Kidney tubule cell (primary cell): ENCODE results near the gene ZNRD2.

Source experiments
- DNase-seq: peaks from one replicate; pipeline ENCODE4 v3.0.0-alpha.2; 2018; ENCODE audit warnings: low spot score

The ZNRD2 gene

DNA sequence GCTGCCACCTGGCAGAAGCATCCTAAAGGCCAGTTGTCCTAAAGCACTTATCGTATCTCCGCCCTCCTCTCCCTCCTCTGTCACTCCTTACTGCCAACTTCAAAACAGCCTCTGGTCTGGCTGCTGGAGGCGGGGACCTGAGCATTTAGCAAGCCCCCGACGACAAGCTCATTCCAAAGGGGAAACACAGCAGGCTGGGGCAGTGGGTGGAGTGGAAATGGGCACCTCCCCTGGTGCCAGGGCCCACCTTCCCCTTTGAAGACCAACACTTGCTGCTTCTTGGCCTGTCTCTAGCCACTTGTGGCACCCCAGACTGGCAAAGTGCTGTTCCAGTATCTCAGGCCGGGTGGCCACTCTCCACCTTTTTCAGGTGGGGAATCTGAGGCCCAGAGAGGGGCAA lies 40.1 kb downstream of the ZNRD2 start:
- no peak for DNase-seq

DNA sequence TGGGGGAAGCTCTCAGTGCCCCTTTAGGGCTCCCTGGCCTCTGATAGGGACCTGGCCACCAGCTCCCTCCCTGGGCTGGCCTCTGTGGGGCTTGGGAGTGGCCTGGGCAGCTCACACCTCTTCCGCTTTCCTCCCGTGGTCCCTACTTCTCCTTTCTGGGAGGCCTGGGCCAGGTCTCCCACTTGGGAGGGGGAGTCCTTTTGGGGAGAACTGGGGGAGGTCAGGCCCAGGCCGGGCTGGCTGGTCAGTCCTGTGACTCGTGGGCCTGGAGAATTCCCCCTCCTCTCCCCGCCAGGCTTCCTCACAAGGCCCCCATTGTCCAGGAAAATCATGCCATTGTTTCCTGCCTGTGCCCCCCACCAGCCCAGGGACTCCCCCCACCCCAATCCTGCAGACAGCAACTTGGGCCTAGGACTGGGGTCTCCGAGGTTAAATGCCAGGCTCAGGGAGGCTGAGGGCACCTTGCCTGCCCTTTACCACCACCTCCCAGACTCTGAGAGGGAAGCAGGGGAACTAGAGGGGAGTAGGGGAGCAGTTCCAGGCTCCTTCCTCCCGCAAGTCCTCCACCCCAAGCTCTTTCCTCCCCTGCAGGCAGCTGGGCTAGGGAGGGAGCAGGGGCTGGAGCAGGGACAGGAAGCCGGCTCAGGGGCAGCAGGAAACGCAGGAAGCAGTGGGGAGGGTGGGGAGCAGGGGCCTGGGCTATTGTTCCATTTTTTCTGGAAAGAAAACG lies 40.9 kb downstream of the ZNRD2 start:
- DNase-seq, result no peak

DNA sequence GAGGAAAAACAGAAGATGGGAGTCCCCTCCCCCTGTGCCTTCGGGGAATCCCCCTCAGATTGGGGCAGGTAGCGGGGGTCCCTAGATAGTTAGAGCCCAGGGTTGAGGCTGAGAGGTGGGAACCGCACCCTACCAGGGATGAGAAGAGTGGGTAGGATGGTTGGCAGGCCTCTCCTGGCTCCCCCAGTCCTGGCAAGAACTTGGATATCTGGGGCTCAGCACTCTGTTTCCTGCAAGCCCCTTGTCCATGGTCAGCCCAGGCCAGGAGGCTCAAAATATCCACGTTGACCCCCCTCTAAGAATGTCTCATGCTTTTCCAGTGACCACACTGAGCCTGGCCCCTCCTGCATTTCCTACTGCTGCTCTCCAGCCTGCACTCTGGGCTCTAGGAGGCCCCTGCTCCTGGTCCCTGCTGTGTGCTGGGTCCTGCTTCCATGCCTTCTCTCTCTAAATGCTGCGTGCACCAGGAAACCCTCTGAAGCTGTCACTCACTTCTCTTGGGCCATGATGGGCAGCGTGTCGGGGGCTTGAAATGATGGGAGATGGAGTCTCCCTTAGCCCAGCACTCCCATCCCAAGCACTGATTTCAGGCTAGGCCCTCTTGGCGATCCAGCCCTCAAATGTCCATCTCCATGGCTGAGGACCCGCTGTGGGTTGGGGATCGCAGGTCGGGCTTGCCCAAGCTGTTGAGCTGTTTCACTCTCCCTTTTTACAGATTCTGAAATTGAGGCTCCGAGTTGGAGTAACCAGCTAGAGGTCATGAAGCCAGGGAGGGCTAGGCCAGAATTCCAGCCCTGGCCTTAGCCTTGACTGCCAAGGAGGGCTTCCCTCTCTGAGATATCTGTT lies 41.7 kb downstream of the ZNRD2 start:
- peak; percentile 9 for DNase-seq

- no peak for DNase-seq
Measured at GRCh38 chr11:65612691-65613090, 42.4 kb downstream of the ZNRD2 start.

DNA sequence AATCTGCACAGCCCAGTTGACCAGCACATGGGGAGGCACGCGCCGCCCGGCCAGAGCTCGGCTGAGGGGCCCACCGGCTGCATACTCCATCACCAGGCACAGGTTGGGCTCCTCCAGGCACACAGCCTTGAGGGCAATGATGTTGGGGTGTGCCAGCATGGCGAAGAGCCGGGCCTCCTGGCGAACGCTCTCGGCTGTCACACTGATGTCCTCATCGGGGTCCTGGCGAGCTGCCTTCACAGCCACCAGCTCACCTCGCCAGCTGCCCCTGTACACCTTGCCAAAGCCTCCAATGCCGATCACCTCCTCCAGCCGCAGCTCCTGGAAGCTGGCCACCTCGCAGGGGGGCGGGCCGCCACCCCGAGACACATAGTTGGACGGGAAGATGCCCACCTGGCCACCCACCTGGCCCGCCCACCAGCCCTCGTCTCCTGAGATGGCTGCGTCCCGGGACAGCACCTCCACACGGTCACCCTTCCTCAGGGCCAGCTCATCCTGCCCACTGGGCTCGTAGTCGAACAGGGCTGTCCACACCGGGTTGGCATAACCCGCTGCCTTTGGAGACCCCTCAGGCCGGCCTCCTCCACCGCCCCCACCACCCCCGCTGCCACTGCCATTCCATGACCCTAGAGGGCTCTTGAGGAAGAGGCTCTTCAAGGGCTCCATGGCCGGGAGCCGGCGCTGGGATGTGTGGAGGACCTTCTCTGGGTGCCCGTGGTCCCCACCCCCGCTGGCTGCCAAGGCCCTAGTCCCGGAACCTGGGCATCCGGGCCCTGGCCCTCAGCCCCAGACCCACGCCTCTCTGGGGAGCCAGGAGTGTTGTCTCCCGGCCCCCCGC lies 43.0 kb downstream of the ZNRD2 start:
- peak; percentile 6 for DNase-seq

DNA sequence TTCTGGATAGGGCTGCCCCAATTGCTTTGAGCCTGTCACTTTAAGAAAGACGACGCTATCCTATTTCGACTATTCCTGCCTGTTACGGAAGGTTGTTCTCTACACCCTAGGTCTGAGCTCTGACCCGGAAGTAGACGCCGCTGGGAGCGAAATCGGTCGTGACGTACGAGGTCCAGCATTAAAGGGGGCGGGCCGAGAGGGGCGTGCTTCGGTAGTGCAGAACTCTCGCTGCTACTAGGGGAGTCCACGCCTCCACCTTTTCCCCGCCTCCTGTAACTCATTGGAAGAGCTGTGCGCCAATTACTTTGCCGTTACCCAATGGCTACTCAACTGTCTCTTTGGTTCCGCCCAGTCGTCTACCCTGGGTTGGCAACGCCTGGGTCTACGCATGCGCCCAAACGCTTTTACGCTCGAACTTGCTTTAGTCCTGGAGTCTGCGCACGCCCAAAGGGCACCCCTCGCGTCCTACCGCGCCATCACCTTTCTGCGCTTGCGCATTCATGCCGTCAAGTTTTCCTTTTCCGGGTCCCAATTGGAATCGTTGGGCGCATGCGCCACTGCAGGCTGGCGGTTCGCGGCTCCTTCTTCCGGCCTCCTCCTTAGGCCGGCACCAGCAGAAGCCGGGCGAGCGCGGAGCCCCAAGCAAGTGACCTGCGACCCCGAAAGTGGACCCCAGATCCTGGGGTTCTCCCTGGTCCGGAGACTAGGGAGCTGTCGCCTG lies 45.1 kb downstream of the ZNRD2 start, which contains the start of gene PCNX3:
PCNX3 (plus strand) TSS at position 548 of the 721 bp plus-strand sequence. CDS start 536 bp downstream, outside the sequence.
- peak; percentile 100 for DNase-seq

GRCh38 chr11:65615950-65616574 lies 45.8 kb downstream of the ZNRD2 start:
- peak; percentile 37 for DNase-seq

GRCh38 chr11:65616575-65617001 lies 46.3 kb downstream of the ZNRD2 start:
- DNase-seq, result peak; percentile 15

- DNase-seq, result no peak
Measured at GRCh38 chr11:65617136-65617850, 47.0 kb downstream of the ZNRD2 start.

DNA sequence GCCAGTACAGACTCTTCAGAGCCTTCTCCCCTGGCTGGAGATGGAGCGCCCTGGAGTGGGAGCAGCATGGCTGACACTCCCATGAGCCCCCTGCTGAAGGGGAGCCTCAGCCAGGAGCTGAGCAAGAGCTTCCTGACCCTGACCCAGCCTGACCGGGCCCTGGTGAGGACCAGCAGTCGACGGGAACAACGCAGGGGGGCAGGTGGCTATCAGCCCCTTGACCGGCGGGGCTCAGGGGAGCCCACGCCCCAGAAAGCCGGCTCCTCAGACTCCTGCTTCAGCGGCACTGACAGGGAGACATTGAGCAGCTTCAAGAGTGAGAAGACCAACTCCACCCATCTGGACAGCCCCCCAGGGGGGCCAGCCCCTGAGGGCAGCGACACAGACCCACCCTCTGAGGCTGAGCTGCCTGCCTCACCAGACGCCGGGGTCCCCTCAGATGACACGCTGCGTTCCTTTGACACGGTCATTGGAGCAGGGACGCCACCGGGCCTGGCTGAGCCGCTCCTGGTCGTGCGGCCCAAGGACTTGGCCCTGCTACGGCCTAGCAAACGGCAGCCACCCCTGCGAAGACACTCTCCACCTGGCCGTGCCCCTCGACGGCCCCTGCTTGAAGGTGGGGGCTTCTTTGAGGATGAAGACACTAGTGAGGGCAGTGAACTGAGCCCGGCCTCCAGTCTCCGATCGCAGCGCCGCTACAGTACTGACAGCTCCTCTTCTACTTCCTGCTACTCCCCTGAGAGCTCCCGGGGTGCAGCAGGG lies 47.9 kb downstream of the ZNRD2 start:
- no peak for DNase-seq

DNA sequence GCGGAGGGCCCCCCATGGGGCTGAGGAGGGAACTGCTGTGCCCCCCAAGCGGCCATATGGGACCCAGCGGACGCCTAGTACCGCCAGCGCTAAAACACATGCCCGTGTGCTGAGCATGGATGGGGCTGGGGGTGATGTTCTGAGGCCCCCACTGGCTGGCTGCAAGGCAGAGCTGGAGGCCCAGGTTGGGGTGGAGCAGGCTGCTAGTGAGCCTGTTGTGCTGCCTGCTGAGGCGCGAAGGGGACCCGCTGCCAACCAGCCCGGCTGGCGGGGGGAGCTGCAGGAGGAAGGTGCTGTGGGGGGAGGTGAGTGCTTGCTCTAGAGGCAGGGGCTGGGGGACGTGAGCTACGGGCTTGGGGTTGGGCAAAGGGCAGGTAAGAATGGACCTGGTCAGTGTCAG lies 48.5 kb downstream of the ZNRD2 start:
- DNase-seq, result no peak

DNA sequence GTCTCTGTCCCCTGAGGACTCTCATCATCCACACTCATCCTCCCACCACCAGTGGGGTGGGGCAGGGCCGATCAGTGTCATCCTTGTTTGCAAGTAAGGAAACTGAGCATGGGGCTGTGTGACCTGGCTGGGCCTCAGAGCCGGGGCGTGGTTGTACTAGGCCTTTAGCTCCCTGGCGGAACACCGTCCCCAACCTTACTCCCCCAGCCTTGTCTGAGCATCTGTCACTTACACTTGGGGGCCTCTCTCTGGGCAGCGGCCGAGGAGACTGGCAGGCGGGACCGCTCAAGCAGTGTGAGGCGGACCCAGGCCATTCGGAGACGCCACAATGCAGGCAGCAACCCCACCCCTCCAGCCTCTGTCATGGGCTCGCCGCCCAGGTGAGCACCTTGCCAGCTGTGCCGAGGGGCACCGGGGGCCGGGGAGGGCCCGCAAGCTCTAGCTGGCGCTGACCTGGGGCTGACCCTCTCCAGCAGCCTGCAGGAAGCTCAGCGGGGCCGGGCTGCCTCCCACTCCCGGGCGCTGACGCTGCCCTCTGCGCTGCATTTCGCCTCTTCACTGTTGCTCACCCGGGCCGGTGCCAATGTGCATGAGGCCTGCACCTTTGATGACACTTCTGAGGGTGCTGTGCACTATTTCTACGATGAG lies 49.1 kb downstream of the ZNRD2 start:
- DNase-seq, result no peak

DNA sequence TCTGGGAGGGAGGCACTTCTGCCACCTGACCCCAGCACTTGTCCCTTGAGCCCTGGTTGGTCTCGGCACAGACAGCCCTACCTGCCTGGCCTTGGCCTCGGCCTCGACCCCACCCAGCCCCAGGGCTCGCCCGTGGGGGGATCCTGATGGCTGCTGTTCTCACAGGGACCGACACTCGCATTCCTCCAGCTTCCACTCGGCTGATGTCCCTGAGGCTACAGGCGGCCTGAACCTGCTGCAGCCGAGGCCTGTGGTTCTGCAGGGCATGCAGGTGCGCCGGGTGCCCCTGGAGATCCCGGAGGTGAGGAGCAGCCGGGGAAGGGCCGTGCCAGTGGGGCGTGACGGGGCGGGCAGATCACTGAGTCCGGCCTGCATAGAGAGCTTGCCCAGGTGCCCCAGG lies 50.4 kb downstream of the ZNRD2 start:
- no peak for DNase-seq

DNA sequence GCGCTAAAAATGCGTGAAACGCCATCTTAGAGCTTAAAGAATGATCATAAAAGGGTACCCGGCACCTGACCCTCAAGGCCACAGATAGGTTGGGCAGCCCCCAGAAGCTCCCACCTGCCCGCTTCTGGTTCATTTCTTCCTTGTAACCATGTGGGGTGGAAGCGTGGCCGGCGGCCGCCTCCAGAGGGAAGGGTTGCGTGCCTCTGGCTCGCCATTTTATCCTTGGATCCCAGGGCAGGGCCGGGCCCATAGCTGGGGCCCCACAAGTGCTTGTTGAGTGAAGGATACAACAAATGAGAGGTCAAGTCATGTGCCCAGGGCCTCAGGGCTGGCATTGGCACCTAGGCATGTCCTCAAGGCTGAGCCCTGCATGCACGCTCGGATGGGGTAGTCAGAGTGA lies 51.2 kb downstream of the ZNRD2 start:
- no peak for DNase-seq
